Body of pancreas (tissue), 4 donors: ENCODE data around the gene KRT82.

Experiments
- POLR2A ChIP-seq, 3 donors: fragments of 450-650 bp; IDR thresholded peaks; one replicate each; pipeline ENCODE4 v1.6.1; 2016; ENCODE audit warnings: antibody characterized with exemption in 3 of 3, mild to moderate bottlenecking in 2 of 3
- TF ChIP-seq, protein P1 (sequence below), 7 experiments: fragments of 450-650 bp in 4 of 7; fragments of 200-600 bp in 3 of 7; sonication (generic) in 3 of 7; IDR thresholded peaks; one replicate each; pipeline ENCODE4 v1.5.1; 2016 to 2019; ENCODE audit warnings: antibody characterized with exemption in 7 of 7

DNA sequence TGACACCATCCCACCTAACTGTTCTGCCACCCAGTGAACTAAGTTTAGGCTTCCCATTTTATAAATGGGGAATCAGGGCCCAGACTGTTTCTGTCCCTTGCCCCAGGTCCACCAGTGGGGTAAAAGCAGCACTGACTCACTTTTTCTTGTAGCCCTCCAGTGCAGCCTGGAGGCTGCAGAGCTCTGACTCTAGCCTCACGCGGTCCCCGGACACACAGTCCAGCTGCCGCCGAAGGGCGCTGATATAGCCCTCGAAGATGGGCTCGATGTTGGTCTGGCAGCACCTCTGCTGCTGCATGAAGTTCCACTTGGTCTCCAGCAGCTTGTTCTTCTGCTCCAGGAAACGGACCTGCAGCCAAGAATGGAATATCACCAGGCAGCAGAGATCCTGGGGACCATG lies 2.6 kb downstream of the KRT82 start:
- TF ChIP-seq, protein P1, sequence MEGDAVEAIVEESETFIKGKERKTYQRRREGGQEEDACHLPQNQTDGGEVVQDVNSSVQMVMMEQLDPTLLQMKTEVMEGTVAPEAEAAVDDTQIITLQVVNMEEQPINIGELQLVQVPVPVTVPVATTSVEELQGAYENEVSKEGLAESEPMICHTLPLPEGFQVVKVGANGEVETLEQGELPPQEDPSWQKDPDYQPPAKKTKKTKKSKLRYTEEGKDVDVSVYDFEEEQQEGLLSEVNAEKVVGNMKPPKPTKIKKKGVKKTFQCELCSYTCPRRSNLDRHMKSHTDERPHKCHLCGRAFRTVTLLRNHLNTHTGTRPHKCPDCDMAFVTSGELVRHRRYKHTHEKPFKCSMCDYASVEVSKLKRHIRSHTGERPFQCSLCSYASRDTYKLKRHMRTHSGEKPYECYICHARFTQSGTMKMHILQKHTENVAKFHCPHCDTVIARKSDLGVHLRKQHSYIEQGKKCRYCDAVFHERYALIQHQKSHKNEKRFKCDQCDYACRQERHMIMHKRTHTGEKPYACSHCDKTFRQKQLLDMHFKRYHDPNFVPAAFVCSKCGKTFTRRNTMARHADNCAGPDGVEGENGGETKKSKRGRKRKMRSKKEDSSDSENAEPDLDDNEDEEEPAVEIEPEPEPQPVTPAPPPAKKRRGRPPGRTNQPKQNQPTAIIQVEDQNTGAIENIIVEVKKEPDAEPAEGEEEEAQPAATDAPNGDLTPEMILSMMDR (IDR thresholded peaks at IDR 0.05), result no peak
- no peak for TF ChIP-seq POLR2A (IDR thresholded peaks at IDR 0.05)
